AG04449 (cell line): ENCODE data around the gene TDO2.

Experiments
- CTCF ChIA-PET: fragments of 350-600 bp; formaldehyde crosslinking; extraction: SDS; loops from one replicate; lab custom pipeline; 2021; ENCODE audit warnings: antibody characterized with exemption; lab: Yijun Ruan, JAX
- POLR2A ChIA-PET: fragments of 400-600, 350-600 bp; formaldehyde crosslinking; extraction: SDS; loops from one replicate; lab custom pipeline; 2020; ENCODE audit warnings: antibody characterized with exemption, inconsistent platforms; lab: Yijun Ruan, JAX
- DNase-seq: peaks from one replicate; pipeline ENCODE4 v3.0.0-alpha.2; 2010; ENCODE audit warnings: low read depth, low spot score
- H3K4me3 ChIP-seq: 2 replicates; pipeline ENCODE4 v1.5.1; 2011; ENCODE audit warnings: low read depth, mild to moderate bottlenecking, control low read depth, low read length
- TF ChIP-seq, protein P1 (sequence below): IDR thresholded peaks from one replicate; pipeline ENCODE4 v1.5.1; 2011; ENCODE audit warnings: mild to moderate bottlenecking, moderate library complexity, low read length, control low read depth, inconsistent platforms; ENCODE audit not compliant: insufficient read depth; ENCODE audit errors: missing control alignments

TDO2 gene

DNA sequence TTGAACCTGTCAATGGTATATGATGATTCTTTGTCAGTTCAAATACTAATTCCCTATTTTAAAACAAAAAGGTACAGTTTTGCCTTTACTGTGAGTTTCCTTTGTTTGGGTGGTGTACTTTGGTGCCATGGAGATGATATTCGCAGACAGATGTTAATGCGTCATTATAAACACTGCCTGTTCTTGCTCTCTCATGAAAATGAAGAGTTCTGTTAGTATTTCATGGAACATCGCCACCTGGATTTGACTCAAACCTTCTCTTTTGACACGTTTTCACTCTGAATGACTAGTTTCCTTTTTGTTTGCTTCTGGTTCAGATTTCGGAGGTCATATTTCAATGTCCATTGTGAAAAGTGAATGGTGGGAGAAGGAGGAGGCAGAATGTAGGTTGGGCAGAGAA is 57.0 kb downstream of the TDO2 start:
- no peak for DNase-seq
- CTCF ChIA-PET = no interaction called here

DNA sequence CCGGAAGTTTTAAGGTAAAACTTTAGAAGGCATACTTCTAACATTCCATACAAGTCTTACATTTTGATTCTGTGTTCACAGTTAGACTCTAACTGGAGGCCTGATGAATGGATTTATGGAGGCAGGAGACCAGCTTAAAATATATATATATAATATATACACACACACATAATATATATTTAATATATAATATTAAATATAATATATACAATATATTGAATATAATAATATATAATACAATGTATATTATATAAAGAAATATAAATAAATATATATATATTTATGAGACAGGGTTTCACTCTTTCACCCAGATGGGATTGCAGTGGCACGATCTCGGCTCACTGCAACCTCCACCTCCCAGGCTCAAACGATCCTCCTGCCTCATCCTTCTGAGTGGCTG is 58.1 kb downstream of the TDO2 start:
- ChIA-PET CTCF (interaction anchor here (1.7 kb wide), 1 partner anchor 8 kb away, joined by 4 read pairs; the partner anchor contains the start of gene CTSO), POLR2A (no interaction called here)
- no peak overlapping the region for H3K4me3 ChIP-seq
- TF ChIP-seq, protein P1, sequence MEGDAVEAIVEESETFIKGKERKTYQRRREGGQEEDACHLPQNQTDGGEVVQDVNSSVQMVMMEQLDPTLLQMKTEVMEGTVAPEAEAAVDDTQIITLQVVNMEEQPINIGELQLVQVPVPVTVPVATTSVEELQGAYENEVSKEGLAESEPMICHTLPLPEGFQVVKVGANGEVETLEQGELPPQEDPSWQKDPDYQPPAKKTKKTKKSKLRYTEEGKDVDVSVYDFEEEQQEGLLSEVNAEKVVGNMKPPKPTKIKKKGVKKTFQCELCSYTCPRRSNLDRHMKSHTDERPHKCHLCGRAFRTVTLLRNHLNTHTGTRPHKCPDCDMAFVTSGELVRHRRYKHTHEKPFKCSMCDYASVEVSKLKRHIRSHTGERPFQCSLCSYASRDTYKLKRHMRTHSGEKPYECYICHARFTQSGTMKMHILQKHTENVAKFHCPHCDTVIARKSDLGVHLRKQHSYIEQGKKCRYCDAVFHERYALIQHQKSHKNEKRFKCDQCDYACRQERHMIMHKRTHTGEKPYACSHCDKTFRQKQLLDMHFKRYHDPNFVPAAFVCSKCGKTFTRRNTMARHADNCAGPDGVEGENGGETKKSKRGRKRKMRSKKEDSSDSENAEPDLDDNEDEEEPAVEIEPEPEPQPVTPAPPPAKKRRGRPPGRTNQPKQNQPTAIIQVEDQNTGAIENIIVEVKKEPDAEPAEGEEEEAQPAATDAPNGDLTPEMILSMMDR = no peak
- DNase-seq = no peak

More for the DNA sequence above, 57.0 kb downstream of the TDO2 start:
- H3K4me3 ChIP-seq = no peak overlapping the region
- TF ChIP-seq, protein P1 = no peak
- POLR2A ChIA-PET = no interaction called here

DNA sequence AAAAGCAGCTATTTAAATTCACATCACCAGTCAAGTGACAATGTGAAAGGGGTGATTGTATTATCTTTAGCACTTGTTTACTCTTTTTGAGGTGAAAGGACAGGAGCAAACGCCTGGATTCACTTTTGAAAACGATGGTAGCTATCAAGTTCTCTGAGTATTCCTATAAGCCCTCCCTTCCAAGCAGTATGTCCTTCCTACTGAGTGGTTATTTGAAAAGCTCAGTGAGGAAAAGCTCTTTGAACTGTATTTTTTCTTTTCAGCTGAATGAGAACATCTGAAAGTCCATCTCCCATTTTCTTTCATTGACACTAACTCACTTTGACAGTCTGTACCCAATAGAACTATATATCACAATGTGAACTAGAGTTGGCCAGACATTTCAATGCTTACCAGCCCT is 59.3 kb downstream of the TDO2 start:
- CTCF ChIA-PET = interaction anchor here (1.7 kb wide), 1 partner anchor 9 kb away, joined by 4 read pairs; the partner anchor contains the start of gene CTSO
- no peak for DNase-seq
- TF ChIP-seq, protein P1 = no peak
- POLR2A ChIA-PET = no interaction called here
- H3K4me3 ChIP-seq = no peak overlapping the region

DNA sequence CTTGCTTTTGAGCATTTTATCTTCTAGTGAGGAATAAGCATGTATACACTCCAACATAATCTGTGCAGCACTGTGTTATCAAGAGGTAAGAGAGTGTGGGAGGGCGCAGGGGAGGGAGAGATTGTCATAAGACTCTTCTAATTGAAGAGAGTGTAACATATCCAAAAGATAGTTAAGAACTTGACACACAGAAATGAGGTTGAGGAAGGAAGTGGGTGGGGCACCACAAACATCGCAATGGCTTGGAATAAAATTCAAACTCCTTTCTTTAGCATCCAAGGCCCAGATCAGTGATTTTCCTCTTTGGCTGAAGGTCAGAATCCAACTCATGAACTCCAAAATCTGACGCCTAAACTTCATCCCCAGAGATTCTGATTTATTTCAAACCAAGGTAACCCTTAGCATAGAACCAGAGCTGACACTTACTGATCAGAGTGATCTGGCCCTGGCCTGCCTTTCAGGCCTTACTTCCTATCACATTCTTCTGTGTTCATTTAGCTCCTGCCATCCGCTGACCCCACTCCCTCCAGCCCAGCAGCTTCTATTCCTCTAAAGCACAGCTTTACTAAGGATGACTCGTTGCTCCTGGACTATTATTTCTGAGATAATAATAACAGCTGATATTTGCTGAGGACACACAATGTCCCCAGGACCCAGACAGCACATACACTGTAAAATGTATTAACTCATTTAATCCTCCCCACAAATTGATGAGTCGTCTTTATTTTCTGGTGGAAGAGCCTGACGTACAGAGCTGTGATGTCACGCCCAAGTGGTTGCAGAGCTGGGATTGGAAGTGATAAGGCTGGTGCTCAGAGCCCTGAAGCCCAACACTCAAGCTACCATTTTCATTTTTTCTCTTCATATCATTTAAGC is 60.8 kb downstream of the TDO2 start:
- ChIA-PET CTCF (interaction anchor here (1.2 kb wide), 1 partner anchor 154 kb away, joined by 3 read pairs; no protein-coding TSS in a partner anchor), POLR2A (no interaction called here)
- DNase-seq = no peak
- no peak overlapping the region for H3K4me3 ChIP-seq
- TF ChIP-seq, protein P1 = no peak

DNA sequence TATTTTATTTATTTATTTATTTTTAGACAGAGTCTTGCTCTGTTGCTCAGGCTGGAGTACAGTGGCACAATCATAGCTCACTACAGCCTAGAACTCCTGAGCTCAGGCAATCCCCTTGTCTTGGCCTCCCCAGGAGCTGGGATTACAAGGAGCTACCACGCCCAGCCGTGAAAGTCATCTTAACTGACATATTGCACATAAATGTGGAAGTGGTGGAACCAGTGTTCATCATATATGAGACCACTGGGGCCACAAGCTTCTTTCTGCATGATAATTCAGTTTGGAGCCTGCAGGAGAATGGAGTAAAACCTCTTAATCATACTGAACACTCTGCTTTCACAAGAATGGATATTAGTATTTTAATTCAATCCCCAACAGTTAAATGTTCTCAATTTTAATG is 62.7 kb downstream of the TDO2 start:
- CTCF ChIA-PET = interaction anchor here (1.3 to 1.6 kb wide), 4 partner anchors 13 to 562 kb away, joined by 3 to 9 read pairs (median 4); partner anchors contain the start of gene CTSO
- TF ChIP-seq, protein P1 = no peak
- POLR2A ChIA-PET = no interaction called here
- DNase-seq = no peak
- no peak overlapping the region for H3K4me3 ChIP-seq

DNA sequence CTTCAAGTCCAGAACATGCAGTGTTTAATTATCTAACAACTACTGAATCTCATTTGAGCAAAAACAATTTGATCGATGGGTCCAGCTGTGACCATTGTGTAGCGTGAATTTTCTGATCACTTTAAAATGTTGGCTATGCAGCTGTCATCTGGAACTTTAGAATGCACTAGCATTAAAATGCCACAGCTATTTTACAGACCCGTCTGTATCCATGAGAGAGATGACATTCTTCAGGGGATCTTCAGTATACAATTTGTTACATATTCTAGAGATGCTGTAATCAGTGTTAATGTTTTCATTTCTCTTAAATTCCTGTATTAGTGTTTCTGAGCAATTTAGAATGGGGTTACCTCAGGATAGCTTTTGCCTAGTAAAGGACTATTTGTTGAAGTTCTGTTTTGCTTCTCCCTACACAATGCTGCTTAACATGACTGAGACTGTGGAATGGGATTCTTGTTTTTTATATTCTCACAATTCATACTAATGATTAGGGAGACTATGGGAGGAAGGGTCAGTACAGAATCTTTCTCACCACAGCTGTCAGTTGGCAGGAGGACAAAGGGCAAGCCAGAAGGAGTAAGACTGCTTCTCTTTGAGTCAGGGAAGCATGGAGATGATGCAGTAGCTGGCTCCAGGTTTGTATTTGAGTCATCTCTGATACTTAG is 63.4 kb downstream of the TDO2 start:
- POLR2A ChIA-PET = no interaction called here
- CTCF ChIA-PET = interaction anchor here (1.3 to 1.6 kb wide), 4 partner anchors 14 to 563 kb away, joined by 3 to 9 read pairs (median 4); partner anchors contain the start of gene CTSO
- DNase-seq = no peak
- no peak overlapping the region for H3K4me3 ChIP-seq
- TF ChIP-seq, protein P1 = no peak
